GM12892 (cell line): ENCODE data around the gene CD300LD.
A peak's percentile ranks its signal among the peaks of the same experiment; 100 is the strongest.

Experiments
- DNase-seq: peaks from one replicate; pipeline ENCODE4 v3.0.0; 2011; ENCODE audit not compliant: insufficient read length
- FAIRE-seq: peaks from 2 replicates; lab custom pipeline; 2011; peaks lifted over from hg19 to GRCh38; lab: Jason Lieb, UNC
- POLR2A ChIP-seq: IDR thresholded peaks from 2 replicates; pipeline ENCODE4 v1.6.1; 2011; ENCODE audit warnings: low read depth, low read length, control low read depth
- POLR2AphosphoS5 ChIP-seq: IDR thresholded peaks from 2 replicates; pipeline ENCODE4 v1.6.1; 2011; ENCODE audit warnings: low read depth, low read length, control low read depth
- TAF1 ChIP-seq: IDR thresholded peaks from 2 replicates; pipeline ENCODE4 v1.6.1; 2011; ENCODE audit warnings: low read depth, mild to moderate bottlenecking, control low read depth, low read length, borderline replicate concordance

CD300LD gene

DNA sequence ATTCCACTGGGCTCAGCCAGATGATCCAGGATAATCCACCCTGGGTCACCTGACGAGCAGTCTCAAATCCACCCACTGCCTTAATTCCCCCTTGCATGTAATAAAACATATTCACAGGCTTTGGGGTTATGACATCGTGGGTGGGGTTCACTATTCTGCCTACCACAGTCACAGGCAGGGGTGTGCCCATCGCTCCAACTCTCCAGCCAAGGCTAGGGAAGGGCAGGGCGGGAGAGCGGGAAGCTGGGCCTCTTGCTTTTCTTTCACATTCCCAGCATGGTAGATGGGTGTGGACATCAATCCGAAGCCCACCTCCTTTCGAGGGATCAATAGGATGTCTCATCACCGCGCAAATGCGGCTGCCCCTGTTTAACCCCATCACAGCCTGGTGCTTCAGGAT, 12.7 kb upstream of the CD300LD start:
- TF ChIP-seq POLR2AphosphoS5 (no peak), TAF1 (no peak), POLR2A (no peak)
- DNase-seq (no peak), FAIRE-seq (no peak)

GRCh38 chr17:74604200-74604599, 12.1 kb upstream of the CD300LD start:
- no peak for TF ChIP-seq TAF1
- TF ChIP-seq POLR2AphosphoS5, result no peak
- TF ChIP-seq POLR2A, result no peak
- DNase-seq (no peak), FAIRE-seq (no peak)

DNA sequence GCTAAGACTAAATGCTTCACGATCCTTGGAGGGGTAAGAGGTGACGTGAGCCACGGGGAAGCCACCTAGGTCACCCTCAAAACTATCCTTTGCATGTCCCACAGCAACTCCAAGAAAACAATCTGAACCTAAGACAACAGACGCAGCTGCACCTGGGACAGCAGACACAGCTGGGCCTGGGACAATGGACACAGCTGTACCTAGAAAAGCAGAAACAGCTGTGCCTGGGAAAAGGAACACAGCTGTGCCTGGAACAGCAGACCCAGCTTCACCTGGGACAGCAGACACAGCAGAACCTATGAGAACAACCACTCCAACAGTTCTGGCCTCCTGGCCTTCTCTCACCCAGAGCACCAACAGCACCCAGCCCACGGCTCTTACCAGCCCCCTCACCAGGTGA, 11.7 kb upstream of the CD300LD start:
- FAIRE-seq, result no peak
- TF ChIP-seq POLR2A, result no peak
- TF ChIP-seq POLR2AphosphoS5, result no peak
- TF ChIP-seq TAF1, result no peak

DNA sequence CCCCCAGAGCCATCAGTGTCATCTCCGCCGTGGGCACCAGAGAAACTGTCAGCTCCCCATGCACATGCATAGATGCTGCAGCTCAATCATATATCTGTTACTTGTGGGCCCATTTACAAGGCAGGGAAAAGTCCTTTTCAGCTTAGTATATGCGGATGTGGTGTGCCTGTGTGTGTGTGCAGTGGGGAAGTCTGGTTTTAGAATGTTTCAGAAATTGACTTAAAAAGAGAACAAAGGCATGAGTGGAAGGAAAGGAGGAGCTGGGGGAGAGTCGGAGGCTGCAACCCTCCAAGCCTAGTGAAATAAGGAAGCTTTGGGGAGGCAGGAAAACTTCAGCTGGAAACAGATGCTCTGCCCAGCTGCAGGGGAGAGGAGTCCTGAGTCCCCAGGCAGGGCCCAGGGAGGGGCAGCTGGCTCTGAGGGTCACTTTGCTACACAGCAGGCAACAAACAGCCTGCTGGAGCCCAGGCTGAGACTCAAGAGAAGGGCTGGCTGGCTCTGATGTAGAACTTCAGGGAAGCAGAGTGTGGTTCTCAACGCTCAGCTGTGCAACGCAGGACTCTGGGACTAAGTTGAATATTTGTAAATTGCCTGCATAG, 11.1 kb upstream of the CD300LD start:
- TF ChIP-seq POLR2AphosphoS5 (no peak), POLR2A (no peak), TAF1 (no peak)
- DNase-seq, result no peak
- FAIRE-seq, result no peak

More for the DNA sequence above, 11.7 kb upstream of the CD300LD start:
- DNase-seq, result no peak

- DNase-seq, result no peak
- peak; percentile 21 for FAIRE-seq
Observed at GRCh38 chr17:74601944-74602572, 10.0 kb upstream of the CD300LD start.

DNA sequence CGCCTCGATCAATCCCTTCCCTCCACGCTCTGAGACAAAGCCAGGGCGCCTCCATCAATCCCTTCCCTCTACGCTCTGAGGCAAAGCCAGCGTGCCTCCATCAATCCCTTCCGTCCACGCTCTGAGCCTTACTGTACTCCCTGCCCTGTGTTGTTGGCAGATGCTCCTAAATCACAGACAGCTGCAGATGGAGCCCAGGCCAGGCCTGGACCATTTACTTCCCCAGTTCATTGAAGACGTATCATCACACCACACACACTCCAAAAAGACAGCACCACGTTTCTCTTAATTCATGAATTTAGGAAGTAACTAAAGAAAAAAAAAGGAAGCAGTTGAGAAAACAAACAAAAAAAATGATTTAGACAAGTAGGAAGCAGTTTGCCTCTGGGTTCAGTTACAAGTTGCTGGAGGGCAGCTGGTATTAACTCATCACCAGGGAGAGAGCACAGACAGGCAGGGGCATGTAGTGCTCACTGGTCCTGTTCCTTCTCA, 7.4 kb upstream of the CD300LD start:
- FAIRE-seq (no peak), DNase-seq (no peak)

More at GRCh38 chr17:74601944-74602572, 10.0 kb upstream of the CD300LD start:
- no peak for TF ChIP-seq POLR2AphosphoS5

GRCh38 chr17:74599023-74599399, 6.9 kb upstream of the CD300LD start:
- FAIRE-seq, result no peak
- TF ChIP-seq POLR2A (no peak), TAF1 (no peak), POLR2AphosphoS5 (no peak)
- DNase-seq, result no peak

More for the DNA sequence above, 7.4 kb upstream of the CD300LD start:
- no peak for TF ChIP-seq POLR2A
- TF ChIP-seq TAF1, result no peak
- TF ChIP-seq POLR2AphosphoS5, result no peak

- FAIRE-seq (no peak), DNase-seq (no peak)
- TF ChIP-seq POLR2A (no peak), POLR2AphosphoS5 (no peak), TAF1 (no peak)
Observed at GRCh38 chr17:74598346-74599022, 6.4 kb upstream of the CD300LD start.

- TF ChIP-seq POLR2AphosphoS5 (no peak), TAF1 (no peak), POLR2A (no peak)
- no peak for DNase-seq
- no peak for FAIRE-seq
Observed at GRCh38 chr17:74597069-74597790, 5.1 kb upstream of the CD300LD start.

GRCh38 chr17:74595037-74595750, 3.1 kb upstream of the CD300LD start:
- DNase-seq (no peak), FAIRE-seq (no peak)
- no peak for TF ChIP-seq TAF1
- TF ChIP-seq POLR2A, result no peak
- no peak for TF ChIP-seq POLR2AphosphoS5

DNA sequence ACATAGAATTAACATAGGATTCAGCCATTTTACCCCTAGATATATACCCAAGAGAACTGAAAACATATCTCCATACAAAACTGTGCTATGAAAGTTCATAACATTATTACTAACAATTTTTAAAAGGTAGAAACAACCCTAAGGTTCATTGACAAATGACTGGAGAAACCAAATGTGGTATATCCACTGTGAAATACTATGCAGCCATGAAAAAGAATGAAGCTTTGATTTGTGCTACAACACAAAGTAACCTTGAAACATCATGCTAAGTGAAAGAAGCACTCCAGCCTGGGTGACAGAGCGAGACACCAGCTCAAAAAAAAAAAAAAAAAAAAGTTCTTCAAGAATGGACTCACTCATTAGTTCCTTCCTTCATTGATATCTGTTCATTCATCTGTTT, 580 bp downstream of the CD300LD start:
- no peak for FAIRE-seq
- TF ChIP-seq TAF1, result no peak
- no peak for DNase-seq
